ENCODE measurements around the gene TLCD5.

DNA sequence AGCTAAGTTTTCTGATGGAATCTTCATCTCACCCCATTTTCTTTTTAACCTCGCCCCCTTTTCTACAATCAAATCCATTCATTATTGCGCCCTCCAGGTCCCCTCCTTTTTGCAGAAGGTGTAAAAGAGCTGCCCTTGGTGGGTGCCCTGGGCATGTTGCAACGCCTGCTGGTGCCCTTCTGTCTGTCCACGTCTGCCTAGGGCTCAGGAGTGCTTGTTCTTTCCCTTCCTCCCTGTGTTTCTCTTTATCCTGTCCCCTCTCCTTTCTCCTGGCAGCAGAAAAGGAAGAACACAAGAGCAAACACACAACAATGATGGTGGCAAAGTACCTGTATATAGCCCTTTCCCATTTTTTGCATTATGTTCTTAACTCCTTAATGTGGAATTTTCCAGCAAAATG, 6.2 kb upstream of the TLCD5 start:
- no peak for TF ChIP-seq CTCF (IDR thresholded peaks at IDR 0.05)
- no peak for TF ChIP-seq POLR2AphosphoS5 (IDR thresholded peaks at IDR 0.05)
